Measurements from ENCODE around the gene GRHL1.

GRHL1 gene

GRCh38 chr2:9937258-9937657, 14.2 kb upstream of the GRHL1 start:
- Histone ChIP-seq H3K4me2 (ENCODE audit: low read length) (no peak overlapping the region), H3K36me3 (ENCODE audit: insufficient read depth, low read length) (peaks cover 14% of the 10 kb centered on the region), H3K4me3 (ENCODE audit: low read length) (no peak overlapping the region), H3K4me1 (ENCODE audit: control insufficient read depth, insufficient read depth, low read length) (peaks cover 25% of the 10 kb centered on the region), H3K27me3 (ENCODE audit: control insufficient read depth, insufficient read depth, low read length) (no peaks in the 10 kb centered on the region), H3K9ac (ENCODE audit: low read depth, low read length) (no peak overlapping the region), H3K9me3 (replicated peaks; ENCODE audit: low read length) (no peaks in the 10 kb centered on the region)

GRCh38 chr2:9937968-9938367, 13.5 kb upstream of the GRHL1 start:
- Histone ChIP-seq H3K27me3 (ENCODE audit: control insufficient read depth, insufficient read depth, low read length) (no peaks in the 10 kb centered on the region), H3K36me3 (ENCODE audit: insufficient read depth, low read length) (peaks cover 11% of the 10 kb centered on the region), H3K4me2 (ENCODE audit: low read length) (no peak overlapping the region), H3K4me3 (ENCODE audit: low read length) (no peak overlapping the region), H3K9me3 (replicated peaks; ENCODE audit: low read length) (no peaks in the 10 kb centered on the region), H3K9ac (ENCODE audit: low read depth, low read length) (no peak overlapping the region), H3K4me1 (ENCODE audit: control insufficient read depth, insufficient read depth, low read length) (peaks cover 25% of the 10 kb centered on the region)

- H3K4me2 ChIP-seq (ENCODE audit: low read length), result no peak overlapping the region
- H3K9me3 ChIP-seq (replicated peaks; ENCODE audit: low read length), result no peaks in the 10 kb centered on the region
- H3K4me1 ChIP-seq (ENCODE audit: control insufficient read depth, insufficient read depth, low read length), result peaks cover 25% of the 10 kb centered on the region
- no peak overlapping the region for H3K4me3 ChIP-seq (ENCODE audit: low read length)
- no peak overlapping the region for H3K9ac ChIP-seq (ENCODE audit: low read depth, low read length)
- peaks cover 3% of the 10 kb centered on the region for H3K36me3 ChIP-seq (ENCODE audit: insufficient read depth, low read length)
- H3K27me3 ChIP-seq (ENCODE audit: control insufficient read depth, insufficient read depth, low read length), result peaks cover 7% of the 10 kb centered on the region
These were observed 11.7 kb upstream of the GRHL1 start for GRCh38 chr2:9939587-9940485.

- Histone ChIP-seq H3K36me3 (ENCODE audit: insufficient read depth, low read length) (peaks cover 3% of the 10 kb centered on the region), H3K4me2 (ENCODE audit: low read length) (peak overlapping the region; percentile 62), H3K4me3 (ENCODE audit: low read length) (no peak overlapping the region), H3K9ac (ENCODE audit: low read depth, low read length) (peak overlapping the region; percentile 43), H3K4me1 (ENCODE audit: control insufficient read depth, insufficient read depth, low read length) (peaks cover 25% of the 10 kb centered on the region), H3K27me3 (ENCODE audit: control insufficient read depth, insufficient read depth, low read length) (peaks cover 22% of the 10 kb centered on the region), H3K9me3 (replicated peaks; ENCODE audit: low read length) (no peaks in the 10 kb centered on the region)
These were observed 10.1 kb upstream of the GRHL1 start for GRCh38 chr2:9941196-9941995.

GRCh38 chr2:9941996-9942390, 9.5 kb upstream of the GRHL1 start:
- Histone ChIP-seq H3K4me1 (ENCODE audit: control insufficient read depth, insufficient read depth, low read length) (peaks cover 25% of the 10 kb centered on the region), H3K4me3 (ENCODE audit: low read length) (no peak overlapping the region), H3K9me3 (replicated peaks; ENCODE audit: low read length) (no peaks in the 10 kb centered on the region), H3K27me3 (ENCODE audit: control insufficient read depth, insufficient read depth, low read length) (peaks cover 28% of the 10 kb centered on the region), H3K36me3 (ENCODE audit: insufficient read depth, low read length) (peaks cover 3% of the 10 kb centered on the region), H3K9ac (ENCODE audit: low read depth, low read length) (no peak overlapping the region), H3K4me2 (ENCODE audit: low read length) (peak overlapping the region; percentile 62)

GRCh38 chr2:9944330-9944758, 7.1 kb upstream of the GRHL1 start:
- H3K4me2 ChIP-seq (ENCODE audit: low read length), result no peak overlapping the region
- no peak overlapping the region for H3K4me3 ChIP-seq (ENCODE audit: low read length)
- no peaks in the 10 kb centered on the region for H3K9me3 ChIP-seq (replicated peaks; ENCODE audit: low read length)
- no peak overlapping the region for H3K9ac ChIP-seq (ENCODE audit: low read depth, low read length)
- no peaks in the 10 kb centered on the region for H3K36me3 ChIP-seq (ENCODE audit: insufficient read depth, low read length)
- H3K4me1 ChIP-seq (ENCODE audit: control insufficient read depth, insufficient read depth, low read length), result peaks cover 25% of the 10 kb centered on the region
- peaks cover 32% of the 10 kb centered on the region for H3K27me3 ChIP-seq (ENCODE audit: control insufficient read depth, insufficient read depth, low read length)

GRCh38 chr2:9945596-9945995, 5.9 kb upstream of the GRHL1 start:
- Histone ChIP-seq H3K4me1 (ENCODE audit: control insufficient read depth, insufficient read depth, low read length) (peaks cover 16% of the 10 kb centered on the region), H3K27me3 (ENCODE audit: control insufficient read depth, insufficient read depth, low read length) (peaks cover 34% of the 10 kb centered on the region), H3K4me2 (ENCODE audit: low read length) (no peak overlapping the region), H3K36me3 (ENCODE audit: insufficient read depth, low read length) (no peaks in the 10 kb centered on the region), H3K4me3 (ENCODE audit: low read length) (no peak overlapping the region), H3K9me3 (replicated peaks; ENCODE audit: low read length) (no peaks in the 10 kb centered on the region), H3K9ac (ENCODE audit: low read depth, low read length) (no peak overlapping the region)

- H3K27me3 ChIP-seq (ENCODE audit: control insufficient read depth, insufficient read depth, low read length), result peaks cover 34% of the 10 kb centered on the region
- no peaks in the 10 kb centered on the region for H3K9me3 ChIP-seq (replicated peaks; ENCODE audit: low read length)
- H3K4me2 ChIP-seq (ENCODE audit: low read length), result no peak overlapping the region
- no peaks in the 10 kb centered on the region for H3K36me3 ChIP-seq (ENCODE audit: insufficient read depth, low read length)
- no peak overlapping the region for H3K9ac ChIP-seq (ENCODE audit: low read depth, low read length)
- no peak overlapping the region for H3K4me3 ChIP-seq (ENCODE audit: low read length)
- peaks cover 11% of the 10 kb centered on the region for H3K4me1 ChIP-seq (ENCODE audit: control insufficient read depth, insufficient read depth, low read length)
These were observed 5.4 kb upstream of the GRHL1 start for GRCh38 chr2:9946076-9946475.

- no peak overlapping the region for H3K9ac ChIP-seq (ENCODE audit: low read depth, low read length)
- H3K4me3 ChIP-seq (ENCODE audit: low read length), result no peak overlapping the region
- no peak overlapping the region for H3K4me2 ChIP-seq (ENCODE audit: low read length)
- H3K36me3 ChIP-seq (ENCODE audit: insufficient read depth, low read length), result no peaks in the 10 kb centered on the region
- H3K4me1 ChIP-seq (ENCODE audit: control insufficient read depth, insufficient read depth, low read length), result peaks cover 4% of the 10 kb centered on the region
- peaks cover 34% of the 10 kb centered on the region for H3K27me3 ChIP-seq (ENCODE audit: control insufficient read depth, insufficient read depth, low read length)
- H3K9me3 ChIP-seq (replicated peaks; ENCODE audit: low read length), result no peaks in the 10 kb centered on the region
These were observed 4.7 kb upstream of the GRHL1 start for GRCh38 chr2:9946818-9947217.

GRCh38 chr2:9948721-9949120, 2.8 kb upstream of the GRHL1 start:
- Histone ChIP-seq H3K4me1 (ENCODE audit: control insufficient read depth, insufficient read depth, low read length) (peaks cover 4% of the 10 kb centered on the region), H3K27me3 (ENCODE audit: control insufficient read depth, insufficient read depth, low read length) (peaks cover 49% of the 10 kb centered on the region), H3K4me2 (ENCODE audit: low read length) (no peak overlapping the region), H3K4me3 (ENCODE audit: low read length) (no peak overlapping the region), H3K9me3 (replicated peaks; ENCODE audit: low read length) (no peaks in the 10 kb centered on the region), H3K36me3 (ENCODE audit: insufficient read depth, low read length) (no peaks in the 10 kb centered on the region), H3K9ac (ENCODE audit: low read depth, low read length) (no peak overlapping the region)

GRCh38 chr2:9949239-9949991, 2.1 kb upstream of the GRHL1 start:
- peaks cover 52% of the 10 kb centered on the region for H3K27me3 ChIP-seq (ENCODE audit: control insufficient read depth, insufficient read depth, low read length)
- no peak overlapping the region for H3K4me2 ChIP-seq (ENCODE audit: low read length)
- no peaks in the 10 kb centered on the region for H3K9me3 ChIP-seq (replicated peaks; ENCODE audit: low read length)
- no peak overlapping the region for H3K4me3 ChIP-seq (ENCODE audit: low read length)
- no peak overlapping the region for H3K9ac ChIP-seq (ENCODE audit: low read depth, low read length)
- peaks cover 4% of the 10 kb centered on the region for H3K4me1 ChIP-seq (ENCODE audit: control insufficient read depth, insufficient read depth, low read length)
- H3K36me3 ChIP-seq (ENCODE audit: insufficient read depth, low read length), result no peaks in the 10 kb centered on the region
